WTC11 (cell line): Measurements from ENCODE around the gene RPS21. TPM values are rescaled to one million over a fixed set of nuclear protein-coding genes. Genes with fewer than 3 reads are reported as not detected.

ENCODE experiments used
- ATAC-seq: fragments of 200-7000 bp; cut with Tn5 transposase; 2 replicates; pipeline ENCODE4 v1.10.0; 2021; ENCODE audit warnings: mild to moderate bottlenecking, moderate library complexity
- CTCF ChIA-PET: fragments of 300-600 bp; sonication (Branson Sonifier 250); formaldehyde crosslinking; loops from one replicate; lab custom pipeline; 2021; ENCODE audit warnings: antibody characterized with exemption; lab: Charles Lee
- POLR2A ChIA-PET: fragments of 350-600 bp; sonication (Branson Sonifier 250); formaldehyde crosslinking; loops from one replicate; lab custom pipeline; 2021; ENCODE audit warnings: antibody characterized with exemption; lab: Charles Lee
- DNase-seq: peaks from one replicate; pipeline ENCODE4 v3.0.0; 2021; ENCODE audit warnings: low spot score
- H3K27ac Mint-ChIP-seq: 2 replicates; pipeline ENCODE4 v1.8.0; 2021; ENCODE audit warnings: mixed read lengths
- H3K27me3 Mint-ChIP-seq: 2 replicates; pipeline ENCODE4 v1.8.0; 2021; ENCODE audit warnings: low read depth, mild to moderate bottlenecking, moderate library complexity, mixed read lengths
- H3K36me3 Mint-ChIP-seq: 2 replicates; pipeline ENCODE4 v1.8.0; 2021; ENCODE audit warnings: mixed read lengths
- H3K4me1 Mint-ChIP-seq: 2 replicates; pipeline ENCODE4 v1.8.0; 2022; ENCODE audit warnings: mixed read lengths
- H3K4me3 Mint-ChIP-seq: 2 replicates; pipeline ENCODE4 v1.8.0; 2021; ENCODE audit warnings: mild to moderate bottlenecking, moderate library complexity, mixed read lengths
- H3K9me3 Mint-ChIP-seq: 2 replicates; pipeline ENCODE4 v1.8.0; 2021; ENCODE audit warnings: mixed read lengths
- CREB1 ChIP-seq: sonication (generic); formaldehyde crosslinking; IDR thresholded peaks from 2 replicates; pipeline ENCODE4 v1.8.0; 2023; ENCODE audit warnings: mild to moderate bottlenecking, missing genetic modification reagents
- ESRRA ChIP-seq: sonication (generic); formaldehyde crosslinking; IDR thresholded peaks from 2 replicates; pipeline ENCODE4 v1.8.1; 2022; ENCODE audit warnings: mild to moderate bottlenecking, missing genetic modification reagents, borderline replicate concordance
- ETV6 ChIP-seq: sonication (generic); formaldehyde crosslinking; IDR thresholded peaks from 2 replicates; pipeline ENCODE4 v1.8.1; 2022; ENCODE audit warnings: mild to moderate bottlenecking, missing genetic modification reagents
- JUN ChIP-seq: sonication (generic); formaldehyde crosslinking; IDR thresholded peaks from 2 replicates; pipeline ENCODE4 v1.8.0; 2023; ENCODE audit warnings: mild to moderate bottlenecking, missing genetic modification reagents
- MXD4 ChIP-seq: fragments of 250-450 bp; sonication (Bioruptor Pico); IDR thresholded peaks from 2 replicates; pipeline ENCODE4 v1.8.0; 2021; ENCODE audit warnings: mild to moderate bottlenecking, moderate library complexity, borderline replicate concordance
- NFATC4 ChIP-seq: fragments of 250-450 bp; sonication (Bioruptor Pico); IDR thresholded peaks from 2 replicates; pipeline ENCODE4 v1.9.0; 2021; ENCODE audit warnings: mild to moderate bottlenecking
- PRDM15 ChIP-seq: sonication (generic); formaldehyde crosslinking; IDR thresholded peaks from 2 replicates; pipeline ENCODE4 v1.8.0; 2022; ENCODE audit warnings: missing genetic modification reagents
- TEAD1 ChIP-seq: sonication (generic); formaldehyde crosslinking; IDR thresholded peaks from 2 replicates; pipeline ENCODE4 v1.8.0; 2022; ENCODE audit warnings: mild to moderate bottlenecking, missing genetic modification reagents
- TP53 ChIP-seq: sonication (generic); formaldehyde crosslinking; IDR thresholded peaks from 2 replicates; pipeline ENCODE4 v1.8.1; 2023; ENCODE audit warnings: mild to moderate bottlenecking, missing genetic modification reagents
- ZNF121 ChIP-seq: sonication (generic); formaldehyde crosslinking; IDR thresholded peaks from 2 replicates; pipeline ENCODE4 v1.8.0; 2023; ENCODE audit warnings: missing genetic modification reagents
- ZNF396 ChIP-seq: fragments of 250-450 bp; sonication (Bioruptor Pico); IDR thresholded peaks from 2 replicates; pipeline ENCODE4 v1.8.0; 2021; ENCODE audit warnings: mild to moderate bottlenecking, moderate library complexity, borderline replicate concordance
- ZNF416 ChIP-seq: fragments of 250-450 bp; sonication (Bioruptor Pico); IDR thresholded peaks from 2 replicates; pipeline ENCODE4 v1.9.0; 2021; ENCODE audit warnings: mild to moderate bottlenecking, inconsistent platforms
- ZNF423 ChIP-seq: fragments of 250-450 bp; sonication (Bioruptor Pico); IDR thresholded peaks from 2 replicates; pipeline ENCODE4 v2.1.2; 2022; ENCODE audit warnings: mild to moderate bottlenecking, moderate library complexity
- ZNF512 ChIP-seq: sonication (generic); formaldehyde crosslinking; IDR thresholded peaks from 2 replicates; pipeline ENCODE4 v1.8.1; 2022; ENCODE audit warnings: missing genetic modification reagents, borderline replicate concordance
- total RNA-seq: library from RNA; stranded (reverse); gene quantifications from 3 replicates; pipeline ENCODE4 v1.2.3, GENCODE V29; 2021
- TF ChIP-seq, protein P1 (sequence below): fragments of 250-450 bp; sonication (Bioruptor Pico); IDR thresholded peaks from 2 replicates; pipeline ENCODE4 v2.1.2; 2022; ENCODE audit warnings: mild to moderate bottlenecking, moderate library complexity
- TF ChIP-seq, protein P2 (sequence below): sonication (generic); formaldehyde crosslinking; IDR thresholded peaks from 2 replicates; pipeline ENCODE4 v1.8.0; 2023; ENCODE audit warnings: missing genetic modification reagents
- TF ChIP-seq, protein P3 (sequence below): fragments of 250-450 bp; sonication (Bioruptor Pico); conservative IDR thresholded peaks from 2 replicates; pipeline ENCODE4 v1.9.0; 2021; ENCODE audit warnings: mild to moderate bottlenecking
- TF ChIP-seq, protein P4 (sequence below): sonication (generic); formaldehyde crosslinking; IDR thresholded peaks from 2 replicates; pipeline ENCODE4 v1.8.0; 2023; ENCODE audit warnings: mild to moderate bottlenecking, missing genetic modification reagents

The RPS21 gene
- total RNA-seq, 1 experiment from 2014 or later = 2,016 TPM

DNA sequence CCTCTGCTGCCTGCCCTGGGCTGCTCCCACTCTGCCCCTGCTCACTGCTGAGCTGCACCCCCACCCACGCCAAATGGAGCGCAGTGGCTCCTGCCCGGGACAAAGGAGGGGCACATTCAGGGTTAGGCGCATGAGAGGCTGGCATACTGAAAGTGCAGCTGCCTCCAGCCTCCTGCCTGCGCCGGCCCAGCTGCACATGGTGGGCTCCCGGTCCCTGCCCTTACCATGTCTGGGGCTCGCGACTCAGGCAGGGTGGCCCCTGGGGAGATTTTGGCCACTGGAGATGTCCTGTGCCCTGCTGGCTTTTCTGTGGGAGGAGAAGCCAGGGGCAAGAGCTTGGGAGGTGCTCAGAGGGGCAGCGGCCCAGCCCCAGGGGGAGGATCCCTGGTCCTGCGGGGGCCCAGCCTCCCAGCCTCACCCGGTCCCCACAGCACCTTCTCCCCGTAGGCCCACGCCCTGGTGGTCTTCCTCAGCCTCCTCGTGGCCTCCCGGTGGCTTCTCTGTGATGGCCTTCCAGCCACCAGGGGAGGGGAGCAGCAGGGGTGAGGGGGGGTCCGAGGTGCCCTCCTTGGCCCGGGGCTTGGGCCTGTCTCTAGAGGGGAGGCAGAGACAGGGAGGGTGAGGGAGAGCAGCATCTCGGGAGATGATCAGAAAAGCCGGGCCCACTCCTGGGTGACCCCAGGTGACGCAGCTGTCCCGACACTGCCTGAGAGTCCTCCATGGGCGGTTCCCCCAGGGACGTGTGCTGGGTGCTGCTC, 28.6 kb downstream of the RPS21 start:
- Mint-ChIP-seq H3K27me3 (no peaks in the 10 kb centered on the region), H3K36me3 (no peaks in the 10 kb centered on the region), H3K4me3 (no peak overlapping the region), H3K9me3 (no peaks in the 10 kb centered on the region), H3K4me1 (no peaks in the 10 kb centered on the region), H3K27ac (no peak overlapping the region)
- ChIA-PET POLR2A (no interaction called here), CTCF (interaction anchor here (0.5 to 1.8 kb wide), 3 partner anchors 60 to 136 kb away, joined by 3 to 5 read pairs (median 5); no protein-coding TSS in a partner anchor)
- DNase-seq = no peak
- ATAC-seq = no peak
- TF ChIP-seq CREB1 (CRISPR knock-in tag) (no peak), NFATC4 (CRISPR knock-in tag) (no peak), JUN (CRISPR knock-in tag) (no peak), ETV6 (CRISPR knock-in tag) (no peak)
- TF ChIP-seq, protein P1, sequence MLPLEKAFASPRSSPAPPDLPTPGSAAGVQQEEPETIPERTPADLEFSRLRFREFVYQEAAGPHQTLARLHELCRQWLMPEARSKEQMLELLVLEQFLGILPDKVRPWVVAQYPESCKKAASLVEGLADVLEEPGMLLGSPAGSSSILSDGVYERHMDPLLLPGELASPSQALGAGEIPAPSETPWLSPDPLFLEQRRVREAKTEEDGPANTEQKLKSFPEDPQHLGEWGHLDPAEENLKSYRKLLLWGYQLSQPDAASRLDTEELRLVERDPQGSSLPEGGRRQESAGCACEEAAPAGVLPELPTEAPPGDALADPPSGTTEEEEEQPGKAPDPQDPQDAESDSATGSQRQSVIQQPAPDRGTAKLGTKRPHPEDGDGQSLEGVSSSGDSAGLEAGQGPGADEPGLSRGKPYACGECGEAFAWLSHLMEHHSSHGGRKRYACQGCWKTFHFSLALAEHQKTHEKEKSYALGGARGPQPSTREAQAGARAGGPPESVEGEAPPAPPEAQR (CRISPR knock-in tag) = no peak

GRCh38 chr20:62416651-62417637, 30.0 kb downstream of the RPS21 start:
- no peak overlapping the region for H3K4me3 Mint-ChIP-seq
- ChIA-PET CTCF (interaction anchor here (0.7 kb wide), 2 partner anchors 15 to 870 kb away, joined by 3 read pairs; no protein-coding TSS in a partner anchor), POLR2A (no interaction called here)
- no peaks in the 10 kb centered on the region for H3K36me3 Mint-ChIP-seq
- no peak for DNase-seq
- peaks cover 5% of the 10 kb centered on the region for H3K9me3 Mint-ChIP-seq
- TF ChIP-seq ZNF396 (CRISPR knock-in tag) (no peak), PRDM15 (CRISPR knock-in tag) (no peak), MXD4 (CRISPR knock-in tag) (no peak), TP53 (no peak), TEAD1 (CRISPR knock-in tag) (no peak), ZNF512 (CRISPR knock-in tag) (no peak), ZNF121 (CRISPR knock-in tag) (no peak), ZNF416 (CRISPR knock-in tag) (no peak), ESRRA (CRISPR knock-in tag) (no peak), ZNF423 (CRISPR knock-in tag) (no peak)
- TF ChIP-seq, protein P2, sequence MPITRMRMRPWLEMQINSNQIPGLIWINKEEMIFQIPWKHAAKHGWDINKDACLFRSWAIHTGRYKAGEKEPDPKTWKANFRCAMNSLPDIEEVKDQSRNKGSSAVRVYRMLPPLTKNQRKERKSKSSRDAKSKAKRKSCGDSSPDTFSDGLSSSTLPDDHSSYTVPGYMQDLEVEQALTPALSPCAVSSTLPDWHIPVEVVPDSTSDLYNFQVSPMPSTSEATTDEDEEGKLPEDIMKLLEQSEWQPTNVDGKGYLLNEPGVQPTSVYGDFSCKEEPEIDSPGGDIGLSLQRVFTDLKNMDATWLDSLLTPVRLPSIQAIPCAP = no peak
- TF ChIP-seq, protein P3, sequence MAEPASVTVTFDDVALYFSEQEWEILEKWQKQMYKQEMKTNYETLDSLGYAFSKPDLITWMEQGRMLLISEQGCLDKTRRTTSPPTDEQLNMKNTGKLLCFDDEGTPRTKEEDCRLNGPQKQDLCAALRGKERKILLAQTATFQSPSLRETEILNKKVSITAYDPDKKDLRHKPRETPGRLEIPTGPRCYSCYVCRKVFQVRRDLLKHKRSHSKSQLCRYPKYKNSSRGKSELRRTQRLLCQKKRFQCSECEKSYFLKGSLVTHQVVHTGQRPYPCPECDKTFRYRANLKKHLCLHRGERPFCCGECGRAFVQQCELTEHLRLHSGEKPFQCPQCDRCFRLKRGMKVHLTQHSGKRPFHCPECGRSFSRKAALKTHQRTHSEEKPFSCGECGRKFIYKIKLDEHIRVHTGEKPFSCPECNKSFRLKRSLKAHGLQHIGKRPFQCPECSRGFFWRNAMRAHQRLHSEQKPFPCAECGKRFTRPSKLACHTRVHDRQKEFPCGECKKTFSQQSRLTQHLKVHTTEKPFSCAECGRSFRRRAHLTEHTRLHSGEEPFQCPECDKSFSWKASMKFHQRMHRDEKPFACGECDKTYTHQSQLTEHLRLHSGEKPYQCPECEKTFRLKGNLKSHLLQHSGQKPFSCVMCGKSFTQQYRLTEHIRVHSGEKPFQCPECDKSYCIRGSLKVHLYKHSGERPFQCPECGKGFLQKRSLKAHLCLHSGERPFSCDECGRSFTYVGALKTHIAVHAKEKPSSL (CRISPR knock-in tag) = no peak
- TF ChIP-seq, protein P4, sequence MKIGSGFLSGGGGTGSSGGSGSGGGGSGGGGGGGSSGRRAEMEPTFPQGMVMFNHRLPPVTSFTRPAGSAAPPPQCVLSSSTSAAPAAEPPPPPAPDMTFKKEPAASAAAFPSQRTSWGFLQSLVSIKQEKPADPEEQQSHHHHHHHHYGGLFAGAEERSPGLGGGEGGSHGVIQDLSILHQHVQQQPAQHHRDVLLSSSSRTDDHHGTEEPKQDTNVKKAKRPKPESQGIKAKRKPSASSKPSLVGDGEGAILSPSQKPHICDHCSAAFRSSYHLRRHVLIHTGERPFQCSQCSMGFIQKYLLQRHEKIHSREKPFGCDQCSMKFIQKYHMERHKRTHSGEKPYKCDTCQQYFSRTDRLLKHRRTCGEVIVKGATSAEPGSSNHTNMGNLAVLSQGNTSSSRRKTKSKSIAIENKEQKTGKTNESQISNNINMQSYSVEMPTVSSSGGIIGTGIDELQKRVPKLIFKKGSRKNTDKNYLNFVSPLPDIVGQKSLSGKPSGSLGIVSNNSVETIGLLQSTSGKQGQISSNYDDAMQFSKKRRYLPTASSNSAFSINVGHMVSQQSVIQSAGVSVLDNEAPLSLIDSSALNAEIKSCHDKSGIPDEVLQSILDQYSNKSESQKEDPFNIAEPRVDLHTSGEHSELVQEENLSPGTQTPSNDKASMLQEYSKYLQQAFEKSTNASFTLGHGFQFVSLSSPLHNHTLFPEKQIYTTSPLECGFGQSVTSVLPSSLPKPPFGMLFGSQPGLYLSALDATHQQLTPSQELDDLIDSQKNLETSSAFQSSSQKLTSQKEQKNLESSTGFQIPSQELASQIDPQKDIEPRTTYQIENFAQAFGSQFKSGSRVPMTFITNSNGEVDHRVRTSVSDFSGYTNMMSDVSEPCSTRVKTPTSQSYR (CRISPR knock-in tag) = no peak
- H3K4me1 Mint-ChIP-seq = no peaks in the 10 kb centered on the region
- ATAC-seq = no peak
- H3K27ac Mint-ChIP-seq = no peak overlapping the region
- no peaks in the 10 kb centered on the region for H3K27me3 Mint-ChIP-seq
